H7 (cell line): Measurements from ENCODE around the gene CEP44. TPM values are rescaled to one million over a fixed set of nuclear protein-coding genes. Genes with fewer than 3 reads are reported as not detected.
"Not testable (repeated sequence)": the region's sequence is repeated elsewhere in the genome, so short reads cannot be mapped to it uniquely, and the experiment has no call there.

ENCODE experiments used
- DNase-seq: peaks from one replicate; pipeline ENCODE4 v3.0.0; 2012
- H3K27me3 ChIP-seq: 2 replicates; pipeline ENCODE4 v1.6.0; 2011; ENCODE audit warnings: mild to moderate bottlenecking, low read length; ENCODE audit not compliant: control insufficient read depth, insufficient read depth
- H3K36me3 ChIP-seq: replicated peaks from 2 replicates; pipeline ENCODE4 v1.5.1; 2011; ENCODE audit warnings: low read length; ENCODE audit not compliant: control insufficient read depth, insufficient read depth
- H3K4me3 ChIP-seq: 2 replicates; pipeline ENCODE4 v1.5.1; 2011; ENCODE audit warnings: low read depth, mild to moderate bottlenecking, control low read depth, low read length, moderate library complexity; ENCODE audit not compliant: insufficient read depth
- total RNA-seq: library from RNA; depleted of rRNA; stranded (reverse); fragments of >200 nt; shearing (Covaris generic); gene quantifications from 2 replicates; pipeline ENCODE4 v1.2.3, GENCODE V29; 2014

Gene CEP44
- total RNA-seq, 1 experiment from 2014 or later: 17.0 TPM

DNA sequence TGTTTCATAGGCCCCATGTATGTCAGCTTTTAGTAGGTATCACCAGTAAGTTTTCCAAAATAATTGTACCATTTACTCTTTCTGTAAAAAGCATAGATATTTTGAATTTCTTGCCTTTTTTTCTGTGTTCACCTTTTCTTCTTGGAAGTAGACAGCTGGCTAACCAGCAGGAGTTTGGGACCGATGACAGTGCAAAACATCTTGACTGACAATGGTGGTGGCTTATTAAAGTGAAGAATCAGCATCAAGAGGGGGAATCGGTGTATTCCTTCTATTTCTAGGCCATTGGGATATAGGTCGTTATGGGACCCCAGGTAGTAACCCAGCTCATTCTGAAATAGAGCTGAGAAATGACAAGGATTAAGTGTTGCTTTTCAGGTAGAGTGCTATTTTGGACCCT, 3.2 kb downstream of the CEP44 start:
- Histone ChIP-seq H3K36me3 (no peaks in the 10 kb centered on the region), H3K4me3 (no peak overlapping the region)
- no peak for DNase-seq

GRCh38 chr4:174292473-174292872, 8.8 kb downstream of the CEP44 start:
- H3K4me3 ChIP-seq: no peak overlapping the region
- H3K27me3 ChIP-seq: no peaks in the 10 kb centered on the region
- no peak for DNase-seq
- no peaks in the 10 kb centered on the region for H3K36me3 ChIP-seq

More for the DNA sequence above, 3.2 kb downstream of the CEP44 start:
- H3K27me3 ChIP-seq: no peaks in the 10 kb centered on the region

DNA sequence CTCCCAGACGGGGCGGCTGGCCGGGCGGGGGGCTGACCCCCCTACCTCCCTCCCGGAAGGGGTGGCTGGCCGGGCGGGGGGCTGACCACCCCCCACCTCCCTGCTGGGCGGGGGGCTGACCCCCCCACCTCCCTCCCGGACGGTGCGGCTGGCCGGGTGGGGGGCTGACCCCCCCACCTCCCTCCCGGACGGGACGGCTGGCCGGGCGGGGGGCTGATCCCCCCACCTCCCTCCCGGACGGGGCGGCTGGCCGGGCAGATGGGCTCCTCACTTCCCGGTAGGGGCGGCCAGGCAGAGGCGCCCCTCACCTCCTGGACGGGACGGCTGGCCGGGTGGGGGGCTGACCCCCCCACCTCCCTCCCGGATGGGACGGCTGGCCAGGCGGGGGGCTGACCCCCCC, 10.9 kb downstream of the CEP44 start:
- not testable (repeated sequence) for H3K27me3 ChIP-seq, DNase-seq, H3K36me3 ChIP-seq, H3K4me3 ChIP-seq

- not testable (repeated sequence) for H3K27me3 ChIP-seq, H3K36me3 ChIP-seq, DNase-seq, H3K4me3 ChIP-seq
These were observed 11.4 kb downstream of the CEP44 start for GRCh38 chr4:174295142-174295541.

DNA sequence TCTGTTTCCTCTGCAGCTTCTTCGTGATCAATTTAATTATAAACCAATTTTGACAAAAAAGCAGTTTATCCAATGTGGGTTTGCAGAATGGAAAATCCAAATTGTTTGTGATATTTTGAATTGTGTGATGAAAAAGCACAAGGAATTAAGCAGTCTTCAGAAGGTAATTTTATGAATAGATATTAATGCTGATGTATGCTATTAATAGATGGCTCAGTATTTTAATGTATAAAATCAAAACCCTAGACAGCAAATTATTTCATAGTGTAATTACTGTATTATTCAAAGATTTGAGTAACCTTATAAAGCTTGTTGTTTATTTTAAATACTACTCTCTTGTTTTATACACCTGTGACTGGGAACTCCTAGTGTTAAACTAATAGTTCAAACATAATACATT, 20.0 kb downstream of the CEP44 start:
- H3K4me3 ChIP-seq: no peak overlapping the region
- no peak for DNase-seq
- peaks cover 1% of the 10 kb centered on the region for H3K36me3 ChIP-seq
- H3K27me3 ChIP-seq: no peaks in the 10 kb centered on the region

DNA sequence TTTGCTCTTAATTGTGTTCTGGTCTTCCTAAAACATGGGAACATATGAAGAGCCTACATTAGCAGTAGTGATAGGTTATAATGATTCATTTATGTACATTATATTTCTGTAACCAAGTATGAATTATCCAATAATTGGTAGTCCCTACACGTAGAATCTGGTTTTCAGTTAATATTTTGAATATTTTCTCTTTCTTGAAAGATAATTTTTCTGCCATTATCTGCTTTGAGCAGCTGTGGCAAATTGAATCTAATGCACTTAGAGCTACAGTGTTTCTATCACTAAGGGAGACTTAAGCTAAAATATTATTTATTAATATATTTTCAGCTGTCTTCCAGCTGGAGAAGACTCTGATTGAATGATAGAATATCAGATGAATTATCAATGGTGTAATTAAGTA, 21.0 kb downstream of the CEP44 start:
- Histone ChIP-seq H3K27me3 (no peaks in the 10 kb centered on the region), H3K4me3 (no peak overlapping the region), H3K36me3 (peaks cover 1% of the 10 kb centered on the region)
- DNase-seq: no peak

DNA sequence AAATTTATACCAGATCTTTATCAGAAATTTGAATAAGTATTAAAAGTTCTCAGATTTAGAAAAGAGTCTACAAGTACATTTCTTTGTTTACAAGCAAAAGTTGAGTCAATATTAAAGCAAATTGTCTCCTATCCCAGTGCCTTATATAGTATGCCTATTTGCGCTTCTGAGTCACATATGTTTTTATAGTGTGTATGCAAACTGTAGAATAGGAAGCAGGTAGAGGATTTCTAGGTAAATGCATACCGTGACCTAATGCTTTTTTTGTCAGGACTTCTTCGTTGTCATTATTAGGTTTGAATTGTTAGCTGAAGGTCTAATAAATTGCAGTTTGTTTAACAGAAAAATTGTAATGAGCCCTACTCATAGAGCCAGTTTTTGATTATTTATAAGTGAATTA, 22.2 kb downstream of the CEP44 start:
- H3K36me3 ChIP-seq: peaks cover 1% of the 10 kb centered on the region
- no peak for DNase-seq
- H3K27me3 ChIP-seq: no peaks in the 10 kb centered on the region
- no peak overlapping the region for H3K4me3 ChIP-seq

GRCh38 chr4:174307694-174308093, 24.0 kb downstream of the CEP44 start:
- H3K36me3 ChIP-seq: peaks cover 1% of the 10 kb centered on the region
- H3K4me3 ChIP-seq: no peak overlapping the region
- DNase-seq: no peak
- H3K27me3 ChIP-seq: no peaks in the 10 kb centered on the region

DNA sequence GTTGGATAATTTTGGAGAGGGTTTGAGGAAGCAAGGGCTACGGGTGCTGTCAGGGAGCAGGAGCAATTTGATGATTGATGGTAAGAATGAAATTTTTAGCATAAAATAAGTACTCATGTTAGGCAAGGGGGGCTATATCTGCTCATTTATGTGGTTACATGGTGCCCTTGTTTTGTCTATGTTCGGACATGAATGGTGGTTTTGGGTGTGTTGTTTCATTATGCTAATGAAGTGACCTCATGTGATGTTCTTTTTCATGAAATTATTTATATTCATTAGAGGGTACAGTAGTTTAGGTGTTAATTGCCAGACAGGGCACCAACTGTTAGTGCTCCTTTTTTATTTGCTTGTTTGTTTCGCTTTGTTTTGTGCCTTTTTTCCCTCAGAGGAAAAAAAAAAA, 29.3 kb downstream of the CEP44 start:
- H3K27me3 ChIP-seq: no peaks in the 10 kb centered on the region

DNA sequence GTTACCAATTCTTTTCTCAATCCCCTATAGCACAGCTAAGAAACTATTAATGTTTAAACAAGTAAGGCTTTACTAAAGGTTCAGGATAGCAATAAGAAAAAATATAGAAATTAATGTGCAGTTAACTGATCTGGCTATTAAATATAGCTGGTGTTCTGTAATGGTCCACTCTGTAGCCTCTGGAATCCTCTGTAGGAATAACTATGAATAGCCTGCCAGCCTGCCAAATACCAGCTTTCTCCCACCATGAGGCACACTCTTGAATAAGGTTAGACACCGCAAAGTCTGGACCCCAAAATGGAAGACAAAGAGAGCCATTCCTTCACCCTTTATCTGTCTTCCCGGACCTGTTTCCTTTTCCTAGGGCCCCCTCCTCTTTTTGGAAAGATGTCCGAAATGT, 30.6 kb downstream of the CEP44 start:
- no peak for DNase-seq
- H3K36me3 ChIP-seq: no peaks in the 10 kb centered on the region; the same call in 1 of the 2 replicates
- H3K4me3 ChIP-seq: no peak overlapping the region
- H3K27me3 ChIP-seq: no peaks in the 10 kb centered on the region

More for the DNA sequence above, 29.3 kb downstream of the CEP44 start:
- Histone ChIP-seq H3K36me3 (no peaks in the 10 kb centered on the region; the same call in none of the 2 replicates), H3K4me3 (no peak overlapping the region)
- DNase-seq: no peak

DNA sequence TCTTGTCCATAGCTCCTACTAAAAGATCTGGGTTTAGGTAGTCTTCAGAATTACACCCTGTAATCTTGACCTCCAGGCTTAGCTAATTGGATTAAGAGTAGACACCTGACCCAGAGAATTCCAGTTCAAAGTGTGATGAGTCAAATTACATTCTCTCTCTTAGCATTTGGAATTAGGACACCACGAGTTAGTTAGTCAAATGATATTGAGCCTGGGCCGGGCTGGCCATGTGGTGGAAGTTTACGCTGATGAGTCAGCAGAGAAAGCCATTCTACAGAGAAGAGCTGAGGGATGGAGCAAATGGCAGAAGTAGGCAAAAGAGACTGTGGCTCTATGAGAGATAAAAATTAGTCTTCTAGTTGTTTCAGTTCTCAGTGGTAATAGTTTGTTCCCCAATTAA, 31.1 kb downstream of the CEP44 start:
- DNase-seq: no peak
- no peaks in the 10 kb centered on the region; the same call in 1 of the 2 replicates for H3K36me3 ChIP-seq
- no peak overlapping the region for H3K4me3 ChIP-seq
- H3K27me3 ChIP-seq: no peaks in the 10 kb centered on the region

DNA sequence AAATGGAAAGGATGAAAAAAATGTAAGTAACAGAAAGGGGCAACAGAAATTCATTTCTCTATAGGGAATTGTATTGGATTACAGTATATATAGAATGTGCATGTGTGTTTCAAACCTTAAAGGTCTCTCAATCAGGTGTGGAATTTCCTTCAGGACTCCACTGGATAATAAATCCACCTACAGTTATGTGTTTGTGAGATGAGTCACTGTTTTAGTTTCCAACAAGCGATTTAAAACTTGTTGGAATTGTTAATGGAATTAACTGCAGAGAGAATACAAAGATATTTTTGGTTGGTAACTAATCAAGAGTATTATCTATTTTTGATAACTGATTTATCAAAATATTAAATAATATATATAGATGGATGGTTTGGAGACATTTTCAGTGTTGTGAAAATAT, 32.8 kb downstream of the CEP44 start:
- Histone ChIP-seq H3K4me3 (no peak overlapping the region), H3K27me3 (no peaks in the 10 kb centered on the region), H3K36me3 (no peaks in the 10 kb centered on the region; the same call in 1 of the 2 replicates)
- DNase-seq: no peak

- no peak for DNase-seq
- no peak overlapping the region for H3K4me3 ChIP-seq
- no peaks in the 10 kb centered on the region for H3K27me3 ChIP-seq
- no peaks in the 10 kb centered on the region; the same call in 1 of the 2 replicates for H3K36me3 ChIP-seq
These were observed 33.2 kb downstream of the CEP44 start for GRCh38 chr4:174316954-174317353.

- DNase-seq: no peak
- no peaks in the 10 kb centered on the region; the same call in 1 of the 2 replicates for H3K36me3 ChIP-seq
- no peaks in the 10 kb centered on the region for H3K27me3 ChIP-seq
- no peak overlapping the region for H3K4me3 ChIP-seq
These were observed 33.8 kb downstream of the CEP44 start for GRCh38 chr4:174317531-174317930.

DNA sequence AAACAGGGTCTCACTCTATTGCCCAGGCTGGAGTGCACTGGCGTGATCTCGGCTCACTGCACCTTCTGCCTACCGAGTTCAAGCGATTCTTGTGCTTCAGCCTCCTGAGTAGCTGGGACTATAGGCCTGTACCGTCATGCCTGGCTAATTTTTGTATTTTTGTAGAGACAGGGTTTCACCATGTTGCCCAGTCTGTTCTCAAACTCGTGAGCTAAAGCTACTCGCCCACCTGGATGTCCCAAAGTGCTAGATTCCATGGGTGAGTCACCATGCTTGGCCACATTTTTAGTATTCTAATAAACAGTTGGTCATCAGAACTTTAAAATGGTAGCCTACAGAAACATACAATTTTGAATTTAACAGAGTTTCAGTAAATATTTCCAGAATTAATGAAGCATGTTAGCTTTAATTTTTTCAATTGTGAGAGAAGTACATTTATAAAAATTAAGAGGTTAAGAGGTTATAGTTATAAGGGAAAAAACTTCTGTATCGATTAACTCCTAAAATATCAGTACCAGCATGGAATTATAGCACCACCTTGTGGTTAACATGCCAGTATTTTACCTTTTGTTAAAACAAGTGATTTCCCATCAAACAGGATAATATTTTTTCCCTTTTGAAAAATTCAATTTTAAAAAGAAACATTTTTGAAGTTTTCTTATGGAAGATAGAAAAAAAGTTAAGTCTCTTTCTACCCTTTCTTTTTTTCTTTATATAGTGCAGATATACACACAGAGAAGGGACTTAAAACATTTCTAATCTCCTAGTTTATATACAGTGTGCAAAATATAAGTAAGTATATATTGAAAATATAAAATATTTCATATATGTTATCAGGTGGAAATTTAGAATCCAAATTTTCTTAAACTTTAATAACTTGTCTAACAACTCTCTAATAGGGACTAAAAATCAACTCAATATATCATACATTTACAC, 35.4 kb downstream of the CEP44 start:
- DNase-seq: peak; percentile 17
- no peaks in the 10 kb centered on the region; the same call in 1 of the 2 replicates for H3K36me3 ChIP-seq
- no peaks in the 10 kb centered on the region for H3K27me3 ChIP-seq
- no peak overlapping the region for H3K4me3 ChIP-seq
